NCI-H774 (cell line): ENCODE measurements around the gene ZFP62.
"Not testable (repeated sequence)": the region's sequence is repeated elsewhere in the genome, so short reads cannot be mapped to it uniquely, and the experiment has no call there.

Experiments
- DNase-seq: peaks from one replicate; lab custom pipeline; 2025; lab: John Stamatoyannopoulos, UW

ZFP62 gene

DNA sequence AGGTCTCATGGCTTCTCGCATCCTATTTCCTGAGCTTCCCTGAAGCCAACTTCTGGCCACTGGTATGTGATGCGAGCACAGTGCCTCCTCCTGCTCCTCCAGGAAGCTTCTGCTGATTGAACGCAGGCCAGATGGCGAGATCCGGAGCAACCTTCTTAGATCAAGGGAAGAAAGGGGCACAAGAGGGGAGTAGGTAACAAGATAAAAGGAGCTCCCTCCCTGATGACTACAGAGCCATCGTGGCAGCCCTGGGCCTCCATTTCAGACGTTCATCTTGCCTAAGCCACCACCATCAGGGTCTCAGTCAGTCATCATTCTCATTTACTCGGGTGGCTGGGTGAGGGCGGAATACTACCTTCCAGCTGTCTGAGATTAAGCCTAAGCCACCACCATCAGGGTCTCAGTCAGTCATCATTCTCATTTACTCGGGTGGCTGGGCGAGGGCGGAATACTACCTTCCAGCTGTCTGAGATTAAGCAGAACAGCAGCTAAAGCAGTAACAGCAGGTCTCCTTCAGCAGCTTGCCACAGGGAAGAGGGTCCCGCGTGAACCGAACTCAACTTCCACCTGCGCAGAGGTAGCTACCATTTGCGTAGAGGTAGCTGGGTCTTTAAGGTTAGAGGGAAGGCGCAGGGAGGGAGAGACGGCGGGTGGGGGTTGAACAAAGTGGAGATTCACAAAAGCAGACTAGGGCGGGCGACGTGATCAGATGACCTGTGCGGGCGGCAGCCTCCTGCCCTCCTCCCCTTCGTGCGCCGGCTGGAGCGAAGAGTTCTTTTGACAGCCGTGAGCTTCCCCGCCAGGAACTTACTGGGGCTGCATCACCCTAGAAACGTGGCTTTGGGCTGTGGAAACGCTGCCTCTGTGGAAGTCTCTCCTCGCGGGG lies 30.6 kb downstream of the ZFP62 start:
- peak; percentile 53 for DNase-seq

DNA sequence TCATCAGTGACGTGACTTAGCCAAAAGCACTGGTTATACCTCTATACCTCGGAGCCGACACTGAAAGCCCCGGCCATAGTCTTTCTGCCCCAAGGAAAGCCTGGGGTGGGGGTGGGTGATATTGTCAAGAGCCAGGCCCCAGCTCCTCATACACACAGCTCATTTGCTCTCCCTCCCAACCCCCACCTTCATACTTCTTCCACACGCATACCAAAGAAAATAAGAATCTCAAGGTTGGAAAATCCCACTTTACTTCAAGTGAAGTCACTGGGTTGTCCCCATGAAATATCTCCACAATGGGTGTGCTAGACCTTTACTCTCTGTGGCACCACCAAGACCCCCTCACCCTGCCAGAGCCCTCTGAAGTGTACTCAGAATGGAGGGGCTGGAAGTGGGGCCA lies 31.4 kb downstream of the ZFP62 start:
- no peak for DNase-seq

DNA sequence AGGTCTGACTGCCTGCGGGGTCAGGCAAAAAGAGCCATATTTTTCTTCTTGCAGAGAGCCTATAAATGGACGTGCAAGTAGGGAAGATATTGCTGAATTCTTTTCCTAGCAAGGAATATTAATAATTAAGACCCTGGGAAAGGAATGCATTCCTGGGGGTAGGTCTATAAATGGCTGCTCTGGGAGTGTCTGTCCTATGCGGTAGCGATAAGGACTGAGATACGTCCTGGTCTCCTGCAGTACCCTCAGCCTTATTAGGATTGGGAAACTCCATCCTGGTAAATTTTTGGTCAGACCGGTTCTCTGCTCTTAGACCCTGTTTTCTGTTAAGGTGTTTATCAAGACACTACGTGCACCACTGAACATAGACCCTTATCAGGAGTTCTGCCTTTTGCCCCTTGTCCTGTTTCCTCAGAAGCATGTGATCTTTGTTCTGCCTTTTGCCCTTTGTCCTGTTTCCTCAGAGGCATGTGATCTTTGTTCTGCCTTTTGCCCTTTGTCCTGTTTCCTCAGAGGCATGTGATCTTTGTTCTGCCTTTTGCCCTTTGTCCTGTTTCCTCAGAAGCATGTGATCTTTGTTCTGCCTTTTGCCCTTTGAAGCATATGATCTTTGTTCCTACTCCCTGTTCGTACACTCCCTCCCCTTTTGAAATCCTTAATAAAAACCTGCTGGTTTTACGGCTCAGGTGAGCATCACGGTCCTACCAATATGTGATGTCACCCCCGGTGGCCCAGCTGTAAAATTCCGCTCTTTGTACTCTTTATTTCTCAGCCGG lies 32.1 kb downstream of the ZFP62 start:
- DNase-seq: not testable (repeated sequence)

DNA sequence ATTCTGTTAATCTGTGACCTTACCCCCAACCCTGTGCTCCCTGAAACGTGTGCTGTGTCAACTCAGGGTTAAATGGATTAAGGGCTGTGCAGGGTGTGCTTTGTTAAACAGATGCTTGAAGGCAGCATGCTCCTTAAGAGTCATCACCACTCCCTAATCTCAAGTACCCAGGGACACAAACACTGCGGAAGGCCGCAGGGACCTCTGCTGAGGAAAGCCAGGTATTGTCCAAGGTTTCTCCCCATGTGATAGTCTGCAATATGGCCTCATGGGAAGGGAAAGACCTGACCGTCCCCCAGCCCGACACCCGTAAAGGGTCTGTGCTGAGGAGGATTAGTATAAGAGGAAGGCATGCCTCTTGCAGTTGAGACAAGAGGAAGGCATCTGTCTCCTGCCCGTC lies 33.7 kb downstream of the ZFP62 start:
- not testable (repeated sequence) for DNase-seq

DNA sequence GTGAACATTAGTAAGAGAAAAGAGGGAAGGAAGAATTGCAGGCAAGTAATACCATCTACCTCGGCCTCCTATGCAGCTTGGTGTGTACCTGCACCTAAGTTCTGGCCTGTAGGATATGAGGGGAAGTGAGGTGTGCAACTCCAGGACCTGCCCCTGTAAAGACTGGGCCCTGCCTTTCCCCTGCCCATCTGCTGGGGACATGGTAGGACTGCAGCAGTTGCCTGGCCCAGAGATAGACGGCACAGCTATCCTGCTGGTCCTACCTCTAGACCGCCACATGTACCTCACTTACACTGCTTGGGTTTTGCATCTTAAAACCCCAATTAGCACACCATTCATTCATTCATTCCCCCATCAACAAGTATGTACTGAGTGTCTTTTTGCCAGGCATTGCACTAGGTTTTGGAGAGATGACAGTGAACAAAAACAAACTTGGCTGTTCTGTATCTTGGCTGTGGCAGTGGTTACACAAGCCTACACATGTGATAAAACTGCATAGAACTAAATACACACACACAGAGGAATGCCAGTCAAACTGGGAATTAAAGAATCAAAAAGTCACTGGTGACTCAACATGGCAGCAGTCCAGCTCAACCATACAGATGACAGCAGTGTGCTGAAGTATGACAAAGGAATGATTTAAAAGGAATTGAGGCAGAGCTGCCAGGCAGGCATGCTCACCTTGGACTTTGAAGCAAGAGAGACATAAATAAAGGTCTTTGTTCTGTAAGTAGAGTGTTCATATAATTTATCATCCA lies 35.1 kb downstream of the ZFP62 start:
- DNase-seq: no peak

DNA sequence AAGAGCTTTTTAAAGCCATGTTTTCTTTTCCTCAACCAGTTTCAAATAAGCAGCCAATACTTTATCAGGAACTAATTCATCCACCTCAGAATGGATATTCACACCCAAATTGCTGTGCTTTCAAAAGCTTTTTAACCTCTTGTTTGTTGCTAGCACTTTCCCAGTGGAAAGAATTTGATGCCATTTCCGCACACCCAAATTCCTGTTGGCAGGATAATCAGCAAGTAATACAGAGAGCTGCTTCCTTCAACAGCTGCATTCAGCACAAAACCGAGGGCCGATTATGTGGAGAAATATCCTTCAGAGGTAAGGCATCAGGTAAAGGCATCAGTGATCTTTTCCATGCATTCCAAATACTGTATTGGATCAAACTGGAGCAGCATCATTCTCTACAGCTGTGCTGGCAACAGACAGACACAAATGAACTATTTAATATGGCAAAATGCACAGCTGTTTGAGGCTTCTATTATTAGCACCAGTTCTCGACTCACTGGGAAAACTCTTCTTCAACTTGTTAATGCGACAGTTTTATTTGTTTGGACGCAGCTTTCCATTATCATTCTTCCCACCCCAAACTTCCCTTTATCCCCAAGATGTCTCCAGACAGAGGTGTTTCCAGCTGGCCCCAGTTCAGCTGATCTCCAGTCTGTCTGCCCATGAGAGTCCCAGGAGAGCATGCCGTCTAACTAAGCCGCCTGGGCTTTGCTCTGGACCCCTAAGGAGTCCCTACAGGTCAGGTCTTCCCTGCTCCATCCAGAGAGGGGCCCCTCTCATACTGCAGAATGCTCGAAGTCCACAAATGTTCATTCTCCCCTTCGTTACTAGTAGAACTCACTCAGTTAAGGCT lies 36.2 kb downstream of the ZFP62 start:
- no peak for DNase-seq

DNA sequence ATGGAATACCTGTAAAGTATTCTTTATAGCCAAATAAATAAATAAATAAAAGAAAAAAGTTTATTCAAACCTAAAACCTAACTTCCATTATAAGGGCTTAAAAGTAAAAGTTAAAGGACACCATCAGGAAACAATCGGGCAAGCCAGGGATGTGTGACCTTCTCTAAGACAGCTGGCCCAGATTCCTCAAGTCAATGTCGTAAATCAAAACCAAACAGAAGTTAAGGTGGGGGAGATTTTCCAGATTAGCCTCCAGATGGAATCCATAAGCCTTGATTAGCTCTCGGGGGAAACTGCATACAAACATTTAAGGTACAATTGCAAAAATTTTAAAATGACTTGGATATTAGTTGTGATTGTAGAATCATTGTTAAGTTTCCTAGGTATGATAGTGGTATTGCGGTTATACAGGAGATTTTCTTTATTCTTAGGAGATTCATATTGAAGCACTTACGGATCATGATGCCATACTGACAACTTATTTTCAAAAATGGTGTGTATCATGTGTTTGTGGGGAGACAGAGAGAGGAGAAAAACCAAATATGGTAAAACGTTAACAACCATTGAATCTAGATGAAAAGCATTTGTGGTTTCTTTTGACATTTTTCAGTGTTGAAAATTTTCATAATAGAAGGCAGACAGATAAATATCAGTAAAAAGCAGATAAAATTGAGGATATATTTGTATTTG lies 37.0 kb downstream of the ZFP62 start:
- DNase-seq: no peak

DNA sequence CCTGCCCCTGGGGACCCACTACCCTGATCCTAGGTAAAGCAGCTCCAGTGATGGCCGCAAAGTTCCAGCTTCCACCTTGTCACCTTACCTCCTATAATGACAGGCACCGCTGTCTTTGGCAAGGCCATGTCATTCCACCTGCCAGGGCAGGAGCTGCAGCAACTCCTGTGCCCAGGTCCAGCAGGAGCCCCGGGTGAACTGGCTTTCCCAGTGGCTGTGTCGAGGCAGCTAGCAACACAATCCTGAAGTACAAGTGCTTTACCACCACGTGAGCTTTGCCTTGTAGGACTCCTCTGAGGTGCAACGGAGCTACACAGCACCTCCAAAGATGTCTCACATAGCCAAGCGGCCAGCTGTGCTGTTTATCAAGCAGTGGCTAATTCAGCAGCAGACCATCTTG lies 37.7 kb downstream of the ZFP62 start:
- DNase-seq: no peak

DNA sequence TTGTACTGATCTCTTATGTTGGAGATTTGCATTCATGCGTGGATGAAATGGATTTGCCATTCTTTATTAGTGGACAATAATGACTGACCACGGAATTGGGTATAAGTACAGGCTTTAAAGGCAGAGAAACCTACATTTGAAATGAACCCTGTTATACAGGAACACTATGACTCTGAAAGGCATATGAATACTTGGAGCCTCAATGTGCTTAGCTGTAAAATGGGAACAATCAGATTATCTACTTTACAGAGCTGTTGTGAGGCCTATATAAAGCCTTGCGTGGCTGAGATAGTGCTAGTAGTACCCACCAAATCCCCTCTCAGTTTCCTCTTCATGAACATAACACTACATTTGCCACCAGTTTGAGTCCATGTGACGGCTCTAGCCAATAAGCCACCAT lies 39.5 kb downstream of the ZFP62 start:
- no peak for DNase-seq

DNA sequence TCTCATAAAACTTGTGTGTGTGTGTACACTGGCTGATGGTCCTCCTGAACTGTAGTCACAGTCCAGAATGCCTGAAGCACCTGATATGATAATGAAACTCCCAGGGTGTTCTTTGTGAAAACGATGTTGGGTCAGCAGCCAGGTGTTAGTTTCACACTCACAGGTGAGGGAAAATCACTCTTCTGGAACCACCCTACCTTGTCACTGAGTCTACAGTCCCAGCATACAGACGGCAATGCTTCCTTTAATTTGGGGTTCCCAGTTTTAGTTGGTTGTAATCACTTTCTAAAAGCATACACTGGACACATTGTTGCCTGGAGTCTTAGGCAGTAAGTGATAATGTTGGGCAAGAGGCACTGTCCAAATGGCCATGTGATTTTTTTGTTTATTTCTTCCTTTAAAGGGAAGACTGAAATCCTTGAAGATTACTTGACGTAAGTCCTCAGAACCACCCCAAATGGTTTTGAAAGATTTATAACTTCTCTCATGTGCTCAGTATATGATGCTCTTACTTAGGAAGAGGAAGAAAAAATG lies 40.2 kb downstream of the ZFP62 start:
- DNase-seq: peak; percentile 26

DNA sequence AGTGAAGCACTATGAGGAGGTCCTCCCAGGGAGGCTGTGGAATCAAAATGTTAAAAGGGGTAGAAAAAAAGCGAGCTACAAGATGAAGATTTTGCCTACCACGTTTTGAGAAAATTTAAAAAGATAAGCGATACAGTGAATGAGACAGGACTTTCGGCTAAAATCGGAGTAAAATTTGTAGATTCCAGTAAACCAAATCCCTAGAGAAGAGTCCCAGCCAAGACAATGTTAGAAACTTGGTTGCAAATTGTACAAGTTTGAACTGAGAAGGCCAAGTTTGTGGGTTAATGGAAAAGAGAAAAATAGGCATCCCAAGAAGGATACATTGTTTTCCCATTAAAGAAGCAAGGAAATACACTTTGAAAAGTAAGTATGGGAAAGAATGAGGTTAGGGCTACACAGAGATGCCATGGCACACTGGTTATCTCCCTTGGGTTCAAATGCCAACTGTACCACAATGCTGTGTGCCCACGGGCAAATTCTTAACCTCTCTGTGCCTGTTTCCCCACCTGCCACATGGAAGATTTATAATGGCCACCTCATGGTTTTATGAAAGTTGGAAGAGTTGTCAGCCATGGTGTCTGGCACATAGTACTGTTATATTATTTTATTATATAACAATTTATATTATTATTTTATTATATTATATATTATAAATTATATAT lies 42.3 kb downstream of the ZFP62 start:
- no peak for DNase-seq

DNA sequence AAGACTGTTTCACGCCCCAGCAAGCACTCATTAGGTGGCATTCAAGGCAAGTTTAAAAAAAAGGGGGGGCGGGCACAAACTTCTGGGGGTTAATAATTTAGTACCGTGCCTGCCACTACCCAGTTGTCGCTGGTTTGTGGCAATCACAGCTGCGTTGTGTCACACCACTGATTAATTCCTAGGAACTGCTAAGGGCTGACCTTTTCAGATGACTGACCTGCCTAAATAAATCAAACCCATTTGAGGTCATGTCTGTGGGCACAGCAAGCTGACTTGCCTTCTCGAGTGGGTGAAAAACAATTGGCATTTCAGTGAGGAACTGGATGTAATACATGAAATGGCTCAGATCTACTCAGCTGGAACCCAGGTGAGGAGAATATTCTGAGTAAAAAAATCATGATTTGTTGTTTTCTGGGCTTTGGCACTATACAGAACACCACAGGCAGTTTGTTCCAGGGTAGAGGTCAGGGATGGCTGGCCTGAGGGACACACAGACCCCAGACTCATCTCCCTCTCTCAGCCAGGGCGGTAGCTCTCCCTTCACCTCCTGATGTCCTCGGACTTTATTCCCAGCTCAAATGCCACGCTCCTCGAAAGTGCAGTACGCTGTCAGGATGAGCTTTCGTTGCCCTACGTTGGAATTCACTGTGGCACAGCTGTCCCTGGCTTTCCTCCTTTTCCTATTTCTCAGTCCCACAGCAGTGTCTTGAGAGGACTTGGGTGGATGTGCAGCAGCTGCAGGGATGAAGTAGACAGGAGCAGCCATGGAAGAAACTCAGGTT lies 43.0 kb downstream of the ZFP62 start:
- no peak for DNase-seq

DNA sequence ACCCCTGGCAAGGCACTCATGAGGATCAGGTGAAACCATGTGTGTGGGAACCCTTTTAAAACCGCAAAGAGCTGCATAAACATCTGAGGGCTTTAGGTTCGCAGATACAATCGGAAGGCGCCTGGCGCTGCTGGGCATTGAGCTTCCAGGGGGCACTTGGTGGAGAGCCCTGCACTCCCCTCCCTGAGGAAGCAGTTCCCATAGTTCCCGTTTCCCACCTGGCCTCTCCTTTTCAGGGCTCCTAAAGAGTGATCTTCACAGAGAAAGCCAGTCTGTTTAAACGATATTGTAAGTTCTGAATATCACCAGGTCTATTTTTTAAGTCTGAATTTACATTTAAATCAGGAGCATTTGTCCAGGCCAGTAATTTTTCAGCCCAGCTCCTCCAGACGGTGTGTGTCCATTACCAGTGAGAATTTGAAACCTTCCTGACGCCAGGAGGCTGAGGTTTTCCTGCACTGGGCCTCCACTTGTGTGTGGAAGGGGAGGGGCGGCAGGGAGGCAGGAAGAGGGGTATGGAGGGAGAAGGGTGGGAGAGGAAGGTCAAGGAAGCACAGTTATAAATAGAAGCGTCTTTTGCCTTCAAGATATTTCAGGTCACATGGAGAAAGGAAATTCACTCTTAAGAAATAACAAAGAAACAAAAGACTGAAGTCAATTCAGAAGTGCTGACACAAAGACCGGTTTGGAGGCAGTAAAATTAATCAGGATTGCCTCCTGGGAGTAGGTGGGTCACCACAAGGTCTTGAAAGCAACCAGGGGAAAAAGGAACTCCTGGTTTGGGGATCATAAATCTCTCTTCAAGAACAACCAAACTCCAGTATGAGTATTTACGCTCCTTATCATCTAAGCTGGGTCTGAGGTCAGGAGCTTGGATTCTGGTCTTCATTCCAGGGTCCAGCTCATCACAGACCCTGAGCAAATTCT lies 44.2 kb downstream of the ZFP62 start:
- DNase-seq: no peak

DNA sequence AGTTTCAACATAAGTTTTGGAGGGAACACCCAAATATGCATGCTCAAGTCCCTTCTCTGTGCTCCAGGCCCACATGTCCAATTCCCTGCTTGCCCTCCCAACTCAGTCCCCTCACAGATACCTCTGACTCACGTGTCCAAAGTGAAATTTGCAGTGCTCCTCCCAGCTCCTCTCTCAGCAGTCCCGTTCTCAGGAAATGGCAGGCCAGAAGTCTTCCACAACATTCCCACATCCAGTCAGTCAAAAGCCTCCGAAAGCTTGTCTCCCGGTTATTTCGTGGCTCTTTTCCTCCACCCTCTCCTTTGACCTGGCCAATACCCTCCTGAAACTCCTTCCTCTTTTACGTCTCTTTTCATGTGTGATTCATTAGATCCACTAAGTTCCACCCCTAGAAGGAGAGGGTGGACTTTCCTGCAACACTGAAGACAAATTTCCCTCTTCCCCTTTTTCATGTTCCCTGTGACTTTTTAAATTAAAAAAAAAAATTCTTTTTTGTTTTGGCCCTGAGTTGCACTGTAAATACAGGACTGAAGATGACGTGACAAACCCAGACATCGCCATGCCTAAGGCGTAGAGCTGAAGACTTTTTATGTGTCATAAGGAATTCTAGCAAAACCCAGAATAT lies 45.7 kb downstream of the ZFP62 start:
- no peak for DNase-seq

DNA sequence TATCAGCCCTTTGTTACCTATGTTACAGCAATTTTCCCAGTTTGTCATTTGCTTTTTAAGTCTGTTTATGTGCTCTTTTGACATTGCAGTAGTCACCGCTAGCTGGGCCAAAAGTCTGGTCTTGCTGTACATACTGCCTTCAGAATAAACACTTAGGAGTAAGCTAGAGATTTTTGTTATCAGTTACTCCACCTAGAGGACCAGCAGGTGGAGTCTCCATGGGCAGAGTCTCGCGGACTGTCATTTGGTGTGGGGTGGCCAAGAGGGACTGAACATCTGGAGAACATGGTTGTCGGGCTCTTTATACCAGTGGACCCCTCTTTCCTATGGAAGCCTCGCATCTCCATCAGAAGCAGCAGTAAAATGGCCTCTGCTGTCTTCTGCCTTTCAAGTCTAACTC lies 47.7 kb downstream of the ZFP62 start:
- DNase-seq: no peak

DNA sequence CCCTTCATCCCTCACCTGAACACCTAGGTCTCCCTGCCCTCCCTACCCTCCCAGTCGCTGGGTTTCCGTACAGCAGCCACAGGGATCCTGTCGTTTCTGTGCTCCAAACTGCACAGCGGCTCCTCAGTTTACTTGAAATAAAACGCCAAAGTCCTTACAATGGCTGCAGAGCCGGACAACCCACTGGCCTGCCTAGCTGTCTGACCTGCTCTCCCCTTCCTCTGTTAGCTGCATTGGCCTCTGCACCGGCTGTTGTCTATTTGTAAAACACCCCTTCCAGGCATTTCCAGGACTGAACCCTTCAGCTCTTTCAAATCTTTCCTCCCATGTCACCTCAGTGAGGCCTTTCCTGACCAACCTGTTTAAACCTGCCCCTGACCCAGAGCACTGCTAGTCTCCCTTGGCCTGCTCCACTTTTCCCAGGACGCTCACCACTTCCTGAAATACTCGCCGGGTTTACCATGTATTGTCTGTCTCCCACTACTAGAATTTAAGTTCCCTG lies 49.4 kb downstream of the ZFP62 start:
- no peak for DNase-seq

DNA sequence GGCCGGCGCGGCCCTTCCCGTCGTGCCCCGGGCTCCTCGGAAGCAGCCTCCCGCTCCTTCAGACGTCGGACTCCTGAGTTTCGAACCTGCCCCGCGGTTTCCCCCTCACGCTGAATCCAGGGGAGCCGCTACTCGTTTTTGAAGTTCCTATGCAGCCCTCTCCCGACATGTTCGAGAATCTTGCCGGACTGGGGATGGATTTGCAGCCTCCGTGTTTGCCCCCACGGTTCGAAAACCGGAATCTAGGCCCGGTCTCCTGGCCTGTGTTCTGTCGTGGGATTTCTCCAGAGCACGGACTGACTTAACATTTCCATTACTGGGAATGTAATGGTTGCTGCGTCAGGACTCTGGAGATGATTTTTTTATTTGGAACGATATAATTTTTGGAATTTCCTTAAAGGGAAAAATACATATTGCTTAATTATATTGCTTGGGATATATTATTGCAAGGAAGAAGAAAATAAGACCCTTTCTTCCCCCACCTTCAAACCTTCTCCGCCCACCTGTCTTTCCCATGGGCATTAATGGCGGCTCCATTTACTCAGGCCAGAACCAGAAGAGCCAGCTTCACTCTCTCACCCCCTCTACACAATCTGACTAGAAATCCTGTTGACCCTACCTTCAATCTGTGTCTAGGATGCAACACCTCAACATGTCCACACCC lies 50.0 kb downstream of the ZFP62 start:
- DNase-seq: no peak
